Brain microvascular endothelial cell (primary cell): ENCODE measurements around the gene PTPRQ.

ENCODE experiments used
- DNase-seq: peaks from one replicate; pipeline ENCODE4 v3.0.0-alpha.2; 2020
- H3K27ac ChIP-seq: fragments of 250-450 bp; sonication (Bioruptor Pico); 2 replicates; pipeline ENCODE4 v1.5.1; 2020; ENCODE audit warnings: mild to moderate bottlenecking, moderate library complexity
- H3K27me3 ChIP-seq: fragments of 250-450 bp; sonication (Bioruptor Pico); replicated peaks from 2 replicates; pipeline ENCODE4 v1.5.1; 2020; ENCODE audit warnings: mild to moderate bottlenecking
- H3K36me3 ChIP-seq: fragments of 250-450 bp; sonication (Bioruptor Pico); replicated peaks from 2 replicates; pipeline ENCODE4 v1.5.1; 2020; ENCODE audit warnings: mild to moderate bottlenecking
- H3K4me3 ChIP-seq: 2 replicates; pipeline ENCODE4 v1.5.1; 2011; ENCODE audit warnings: low read depth, mild to moderate bottlenecking, control low read depth, low read length, moderate library complexity
- CTCF ChIP-seq: IDR thresholded peaks from 2 replicates; pipeline ENCODE4 v1.5.1; 2011; ENCODE audit warnings: low read depth, mild to moderate bottlenecking, moderate library complexity, low read length, control low read depth, inconsistent platforms; ENCODE audit errors: missing control alignments
- in situ Hi-C: cut with HindIII; loops from 2 replicates; pipeline ENCODE4 v1.10.0; 2017; ENCODE audit warnings: low sequenced_read_pairs, low pct_ligation_motif_present

Gene PTPRQ

GRCh38 chr12:80422550-80422949, 21.5 kb upstream of the PTPRQ start:
- no peak for DNase-seq
- in situ Hi-C loops = no loop called here
- Histone ChIP-seq H3K27me3 (no peaks in the 10 kb centered on the region), H3K36me3 (no peaks in the 10 kb centered on the region), H3K4me3 (no peak overlapping the region), H3K27ac (no peak overlapping the region)
- no peak for TF ChIP-seq CTCF

- in situ Hi-C loops = no loop called here
- TF ChIP-seq CTCF = no peak
- no peak for DNase-seq
- Histone ChIP-seq H3K36me3 (no peaks in the 10 kb centered on the region), H3K27me3 (no peaks in the 10 kb centered on the region), H3K4me3 (no peak overlapping the region), H3K27ac (no peak overlapping the region)
Measured at GRCh38 chr12:80432061-80432460, 12.0 kb upstream of the PTPRQ start.

- Histone ChIP-seq H3K4me3 (no peak overlapping the region), H3K27me3 (no peaks in the 10 kb centered on the region), H3K27ac (peak overlapping the region; percentile 48), H3K36me3 (no peaks in the 10 kb centered on the region)
- peak; percentile 61 for DNase-seq
- no peak for TF ChIP-seq CTCF
- in situ Hi-C loops = no loop called here
Measured at GRCh38 chr12:80441921-80442320, 2.1 kb upstream of the PTPRQ start.

GRCh38 chr12:80442426-80443222, 1.4 kb upstream of the PTPRQ start:
- Histone ChIP-seq H3K27me3 (no peaks in the 10 kb centered on the region), H3K4me3 (no peak overlapping the region), H3K27ac (peak overlapping the region; percentile 48), H3K36me3 (no peaks in the 10 kb centered on the region)
- in situ Hi-C loops = no loop called here
- no peak for TF ChIP-seq CTCF
- DNase-seq = peak; percentile 70

GRCh38 chr12:80445083-80445793, 1.2 kb downstream of the PTPRQ start:
- DNase-seq = no peak
- peak overlapping the region; percentile 20 for H3K27ac ChIP-seq
- in situ Hi-C loops = no loop called here

More at GRCh38 chr12:80445083-80445793, 1.2 kb downstream of the PTPRQ start:
- no peaks in the 10 kb centered on the region for H3K36me3 ChIP-seq
- TF ChIP-seq CTCF = no peak
- H3K4me3 ChIP-seq = no peak overlapping the region
- no peaks in the 10 kb centered on the region for H3K27me3 ChIP-seq
